Osteoblast (primary cell): ENCODE measurements around the gene LRMDA. TPM values are rescaled to one million over a fixed set of nuclear protein-coding genes. Genes with fewer than 3 reads are reported as not detected.

Experiments used
- DNase-seq: peaks from one replicate; pipeline ENCODE4 v3.0.0; 2011; ENCODE audit warnings: low spot score, mixed read lengths; ENCODE audit not compliant: insufficient read length; ENCODE audit errors: missing footprints
- H2AFZ ChIP-seq: 2 replicates; pipeline ENCODE4 v1.6.0; 2011; ENCODE audit warnings: mild to moderate bottlenecking, low read length
- H3K27ac ChIP-seq: 2 replicates; pipeline ENCODE4 v1.5.1; 2011; ENCODE audit warnings: mild to moderate bottlenecking, low read depth, low read length, moderate library complexity
- H3K27me3 ChIP-seq: 2 replicates; pipeline ENCODE4 v1.6.0; 2012; ENCODE audit warnings: mild to moderate bottlenecking, control low read depth, inconsistent platforms, low read length, moderate library complexity; ENCODE audit not compliant: insufficient read depth
- H3K36me3 ChIP-seq: 2 replicates; pipeline ENCODE4 v1.5.1; 2011; ENCODE audit warnings: mild to moderate bottlenecking, low read length, control low read depth, moderate library complexity; ENCODE audit not compliant: insufficient read depth
- H3K4me1 ChIP-seq: 2 replicates; pipeline ENCODE4 v1.5.1; 2011; ENCODE audit warnings: mild to moderate bottlenecking, low read length, control low read depth, moderate library complexity; ENCODE audit not compliant: insufficient read depth
- H3K4me2 ChIP-seq: 2 replicates; pipeline ENCODE4 v1.6.0; 2011; ENCODE audit warnings: mild to moderate bottlenecking, low read length; ENCODE audit not compliant: insufficient read depth
- H3K4me3 ChIP-seq: fragments of 200-600 bp; sonication (generic); 3 replicates; pipeline ENCODE4 v1.5.1; 2012; ENCODE audit warnings: mild to moderate bottlenecking, low read length, inconsistent platforms; ENCODE audit not compliant: insufficient read depth
- H3K79me2 ChIP-seq: 2 replicates; pipeline ENCODE4 v1.6.0; 2012; ENCODE audit warnings: mild to moderate bottlenecking, low read length, control low read depth, inconsistent platforms; ENCODE audit not compliant: insufficient read depth
- H3K9me3 ChIP-seq: 2 replicates; pipeline ENCODE4 v1.5.1; 2011; ENCODE audit warnings: low read depth, low read length, control low read depth
- H4K20me1 ChIP-seq: 2 replicates; pipeline ENCODE4 v1.6.0; 2012; ENCODE audit warnings: mild to moderate bottlenecking, low read length, control low read depth; ENCODE audit not compliant: insufficient read depth
- CTCF ChIP-seq: IDR thresholded peaks from 2 replicates; pipeline ENCODE4 v1.5.1; 2011; ENCODE audit warnings: mild to moderate bottlenecking, low read depth, low read length, moderate library complexity; ENCODE audit errors: extremely low read depth
- total RNA-seq: library from RNA; depleted of rRNA; stranded (reverse); fragments of >200 nt; gene quantifications from 2 replicates; pipeline ENCODE4 v1.2.3, GENCODE V29; 2012

The LRMDA gene
- total RNA-seq, 1 donor: 18.5 TPM

GRCh38 chr10:76089556-76090180 is 658.2 kb downstream of the LRMDA start:
- Histone ChIP-seq H2AFZ (peak overlapping the region; percentile 66), H3K4me3 (peak overlapping the region; percentile 27), H4K20me1 (no peaks in the 10 kb centered on the region), H3K9me3 (no peaks in the 10 kb centered on the region), H3K79me2 (no peaks in the 10 kb centered on the region), H3K4me1 (peaks cover 24% of the 10 kb centered on the region), H3K4me2 (peak overlapping the region; percentile 56), H3K36me3 (no peaks in the 10 kb centered on the region), H3K27me3 (no peaks in the 10 kb centered on the region), H3K27ac (no peak overlapping the region)
- TF ChIP-seq CTCF: no peak
- DNase-seq: no peak

- Histone ChIP-seq H3K4me3 (no peak overlapping the region), H3K4me1 (peaks cover 15% of the 10 kb centered on the region), H4K20me1 (no peaks in the 10 kb centered on the region), H2AFZ (no peak overlapping the region), H3K4me2 (no peak overlapping the region), H3K27me3 (no peaks in the 10 kb centered on the region), H3K79me2 (no peaks in the 10 kb centered on the region), H3K27ac (no peak overlapping the region), H3K36me3 (no peaks in the 10 kb centered on the region), H3K9me3 (no peaks in the 10 kb centered on the region)
- no peak for DNase-seq
- TF ChIP-seq CTCF: no peak
Observed at GRCh38 chr10:76091926-76092325, 660.5 kb downstream of the LRMDA start.

GRCh38 chr10:76106611-76107010 is 675.2 kb downstream of the LRMDA start:
- Histone ChIP-seq H3K4me2 (no peak overlapping the region), H2AFZ (no peak overlapping the region), H3K27me3 (no peaks in the 10 kb centered on the region), H3K4me3 (no peak overlapping the region), H3K4me1 (peaks cover 10% of the 10 kb centered on the region), H3K9me3 (no peaks in the 10 kb centered on the region), H4K20me1 (no peaks in the 10 kb centered on the region), H3K79me2 (no peaks in the 10 kb centered on the region), H3K36me3 (no peaks in the 10 kb centered on the region), H3K27ac (no peak overlapping the region)
- DNase-seq: no peak
- TF ChIP-seq CTCF: no peak

GRCh38 chr10:76108563-76109359 is 677.3 kb downstream of the LRMDA start:
- no peak overlapping the region for H3K4me3 ChIP-seq
- no peak overlapping the region for H3K27ac ChIP-seq
- no peak for DNase-seq
- H3K4me1 ChIP-seq: peaks cover 6% of the 10 kb centered on the region
- H3K9me3 ChIP-seq: no peaks in the 10 kb centered on the region
- H3K27me3 ChIP-seq: no peaks in the 10 kb centered on the region
- no peak overlapping the region for H3K4me2 ChIP-seq
- TF ChIP-seq CTCF: no peak
- no peaks in the 10 kb centered on the region for H3K36me3 ChIP-seq
- H3K79me2 ChIP-seq: no peaks in the 10 kb centered on the region
- no peaks in the 10 kb centered on the region for H4K20me1 ChIP-seq
- H2AFZ ChIP-seq: no peak overlapping the region
